HG03039 (cell line): ENCODE data around the gene STT3B.

Experiments used
- ATAC-seq: cut with Tn5 transposase; IDR thresholded peaks from one replicate; pipeline ENCODE4 v1.9.1; 2021; ENCODE audit warnings: mild to moderate bottlenecking, moderate library complexity; ENCODE audit not compliant: unreplicated experiment

STT3B gene

GRCh38 chr3:31636049-31636448, 103.3 kb downstream of the STT3B start:
- ATAC-seq, result no peak

DNA sequence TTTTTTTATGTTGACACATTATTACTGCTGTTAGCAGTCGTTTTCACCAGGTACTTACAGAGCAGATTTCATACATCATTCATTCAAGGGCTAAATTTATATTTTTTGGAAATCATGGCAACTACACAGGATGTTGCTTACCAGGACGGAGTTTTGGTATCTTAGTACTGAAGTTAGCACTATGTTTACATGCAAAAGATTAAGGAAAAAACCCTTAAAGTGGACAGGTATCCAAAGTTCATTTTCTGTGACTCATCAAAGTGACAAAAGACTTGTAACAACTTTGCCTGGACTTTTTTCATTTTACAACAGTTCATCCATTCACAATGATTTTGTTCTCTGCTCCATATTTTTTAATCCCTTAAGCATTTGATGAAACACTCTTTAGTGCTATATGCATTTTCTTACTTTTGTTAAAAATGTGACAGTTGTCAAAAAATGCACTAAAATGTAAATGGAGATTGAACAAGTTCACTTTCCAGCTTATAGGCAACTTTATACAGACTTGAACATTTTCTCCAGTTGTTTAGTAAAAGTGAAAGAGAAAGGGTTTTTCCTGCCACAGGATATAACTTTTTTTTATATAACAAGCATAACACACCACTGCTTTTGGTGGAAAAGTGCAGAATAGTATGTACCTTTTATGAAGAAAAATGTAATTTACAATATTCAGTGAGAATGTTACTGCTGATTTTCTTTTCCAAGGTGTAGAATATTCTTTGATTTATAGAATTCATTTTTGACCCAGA, 104.1 kb downstream of the STT3B start:
- no peak for ATAC-seq

DNA sequence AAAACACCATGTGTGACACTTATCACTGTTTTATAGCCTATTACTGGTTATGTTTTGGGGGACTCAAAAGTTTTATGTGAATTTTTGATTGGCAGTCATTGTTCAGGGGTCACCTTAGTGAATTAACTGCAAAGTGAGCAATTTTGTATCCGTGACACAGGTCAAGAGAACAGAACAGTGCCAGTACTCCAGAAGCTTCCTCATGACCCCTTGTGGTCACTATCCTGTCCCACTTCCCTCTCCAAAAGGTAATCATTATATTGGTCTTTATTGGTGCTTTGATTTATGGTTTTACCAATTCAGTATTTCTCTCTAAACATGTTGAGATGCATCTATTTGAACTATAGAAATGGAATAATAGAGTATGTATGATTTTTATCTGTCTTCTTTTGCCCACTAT, 107.1 kb downstream of the STT3B start:
- ATAC-seq, result no peak

GRCh38 chr3:31645256-31645655, 112.5 kb downstream of the STT3B start:
- ATAC-seq, result no peak

GRCh38 chr3:31648286-31648968, 115.7 kb downstream of the STT3B start:
- no peak for ATAC-seq

DNA sequence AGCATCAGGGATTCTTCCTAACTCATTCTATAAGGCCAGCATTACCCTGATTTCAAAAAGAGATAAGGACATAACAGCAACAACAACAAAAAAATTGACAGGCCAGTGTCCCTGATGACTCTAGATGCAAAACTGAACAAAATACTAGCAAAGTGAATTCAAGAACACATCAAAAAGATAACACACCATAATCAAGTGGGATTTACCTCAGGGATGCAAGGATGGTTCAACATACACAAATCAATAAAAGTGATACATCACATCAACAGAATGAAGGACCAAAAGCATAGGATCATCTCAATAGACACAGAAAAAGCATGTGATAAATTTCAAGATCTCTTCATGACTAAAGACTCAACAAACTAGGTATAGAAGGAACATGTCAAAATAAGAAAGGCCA, 119.6 kb downstream of the STT3B start:
- ATAC-seq, result no peak

- ATAC-seq, result no peak
These were observed 120.7 kb downstream of the STT3B start for GRCh38 chr3:31653464-31653863.

- ATAC-seq, result no peak
These were observed 122.3 kb downstream of the STT3B start for GRCh38 chr3:31654998-31655397.

GRCh38 chr3:31659246-31659645, 126.5 kb downstream of the STT3B start:
- no peak for ATAC-seq

DNA sequence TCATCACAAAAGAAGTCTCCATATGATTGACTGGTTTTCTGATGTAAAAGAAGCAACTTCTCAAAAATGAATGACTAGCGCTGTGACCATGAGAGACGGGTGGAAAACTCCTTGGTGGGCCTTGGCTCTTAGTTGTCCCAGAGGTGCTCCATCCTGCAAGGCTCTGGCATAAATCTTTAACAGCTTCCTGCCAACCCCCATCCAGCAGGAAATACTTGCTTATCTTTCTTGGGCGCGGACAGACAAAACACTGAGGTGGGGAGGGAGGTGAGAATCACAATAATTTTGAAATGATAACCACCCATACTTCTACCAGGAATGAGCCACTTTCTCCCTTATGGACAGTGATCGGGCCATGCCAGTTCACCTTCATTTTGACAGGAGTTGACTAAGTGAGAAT, 128.6 kb downstream of the STT3B start:
- no peak for ATAC-seq

GRCh38 chr3:31661993-31662670, 129.4 kb downstream of the STT3B start:
- ATAC-seq, result no peak

DNA sequence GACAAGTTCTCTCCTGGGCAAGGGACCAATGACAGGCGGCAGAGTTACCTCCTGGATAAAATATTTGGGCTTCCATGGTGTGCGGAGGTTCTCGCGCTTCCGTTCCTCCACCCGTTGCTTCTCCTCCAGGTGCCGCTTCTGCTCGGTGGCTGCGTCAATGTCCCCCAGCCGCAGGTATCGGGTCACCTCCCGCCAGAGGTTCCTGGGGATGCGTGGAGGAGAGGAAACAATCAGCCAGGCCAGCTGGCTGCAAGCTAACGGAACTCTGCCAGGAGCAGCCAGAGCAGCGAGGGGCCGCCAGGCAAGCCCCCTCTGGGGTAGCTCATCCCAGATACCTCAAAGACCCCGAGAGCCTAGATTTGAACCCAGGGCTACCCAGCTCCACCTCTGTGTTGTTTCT, 131.3 kb downstream of the STT3B start:
- no peak for ATAC-seq

- ATAC-seq, result no peak
These were observed 134.9 kb downstream of the STT3B start for GRCh38 chr3:31667582-31667981.

DNA sequence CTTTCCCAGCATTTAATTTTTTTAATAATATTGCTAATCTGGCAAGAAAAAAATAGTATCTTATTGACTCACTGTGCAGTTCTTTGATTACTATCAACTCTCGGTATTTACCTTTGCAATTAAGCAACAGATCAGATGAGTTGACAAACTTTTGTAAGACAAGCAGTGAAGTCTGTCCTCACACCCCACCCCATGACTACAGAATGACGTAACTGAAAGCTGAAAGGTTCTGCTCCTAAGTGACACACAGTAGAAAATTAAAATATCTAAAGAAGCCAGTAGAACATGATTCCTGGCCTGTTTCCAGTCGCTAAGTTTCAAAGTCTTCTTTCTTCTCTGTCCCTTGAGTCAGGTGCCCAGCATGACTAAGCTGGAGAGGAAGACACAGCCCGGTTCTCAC, 135.5 kb downstream of the STT3B start:
- ATAC-seq, result no peak

- ATAC-seq, result no peak
These were observed 137.4 kb downstream of the STT3B start for GRCh38 chr3:31670136-31670535.

- ATAC-seq, result no peak
These were observed 138.0 kb downstream of the STT3B start for GRCh38 chr3:31670722-31671121.

DNA sequence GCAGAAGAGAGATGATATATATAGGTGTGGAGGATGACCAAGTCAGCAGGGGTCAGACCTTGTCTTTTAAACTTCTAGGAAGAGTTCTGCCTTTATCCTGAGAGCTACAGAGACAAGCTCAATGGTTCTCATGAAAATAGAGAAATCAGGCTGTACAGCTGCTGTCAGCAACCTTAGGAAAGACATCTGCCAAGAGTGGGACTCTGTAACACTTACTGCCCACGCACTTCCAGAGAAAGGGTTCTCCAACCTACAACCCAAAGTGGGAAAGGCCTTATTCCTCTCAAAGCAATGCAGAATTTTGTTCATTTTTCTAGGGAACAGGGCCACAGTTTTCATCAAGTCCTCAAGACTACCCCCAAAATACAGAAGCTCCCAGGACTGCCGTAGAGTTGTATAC, 138.7 kb downstream of the STT3B start:
- ATAC-seq, result no peak

DNA sequence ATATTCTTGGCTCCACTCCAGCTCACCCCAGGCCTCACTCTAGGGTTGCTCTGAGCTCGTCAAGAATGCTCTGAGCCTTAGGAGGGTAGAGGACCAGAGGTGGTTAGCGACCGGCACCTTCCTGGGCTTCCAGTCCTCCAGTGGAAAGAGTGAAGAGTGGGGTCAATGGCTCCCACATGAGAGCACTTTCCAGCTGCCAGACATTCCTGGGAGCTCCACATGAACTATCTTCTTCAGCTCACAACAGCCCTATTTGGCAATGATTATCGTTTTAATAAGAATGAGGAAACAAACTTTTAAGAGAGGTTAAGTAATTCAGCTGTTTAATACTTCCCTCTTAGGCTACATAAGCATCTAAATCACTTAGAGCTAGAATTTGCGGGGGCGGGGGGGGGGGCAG, 139.3 kb downstream of the STT3B start:
- no peak for ATAC-seq

- ATAC-seq, result no peak
These were observed 141.2 kb downstream of the STT3B start for GRCh38 chr3:31673950-31674349.

DNA sequence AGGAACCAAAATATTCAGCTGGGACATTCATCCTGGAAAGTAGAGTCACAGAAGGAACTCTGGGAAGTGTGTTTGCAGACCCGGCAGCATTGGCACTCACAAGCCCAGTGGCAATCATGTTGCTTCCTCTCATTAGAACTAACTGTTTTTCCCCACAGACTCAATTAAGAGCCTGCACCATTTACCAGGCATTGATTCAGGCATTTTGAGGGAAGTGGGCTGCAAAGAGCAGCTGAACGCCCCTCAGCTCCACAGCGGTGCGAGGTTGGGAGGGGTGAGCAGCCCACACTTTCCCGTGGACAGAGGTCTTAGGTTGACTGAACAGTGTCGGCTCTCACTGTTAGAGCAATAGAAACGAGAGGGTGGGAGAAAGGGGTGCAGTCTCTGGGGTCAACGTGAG, 143.8 kb downstream of the STT3B start:
- ATAC-seq, result no peak

DNA sequence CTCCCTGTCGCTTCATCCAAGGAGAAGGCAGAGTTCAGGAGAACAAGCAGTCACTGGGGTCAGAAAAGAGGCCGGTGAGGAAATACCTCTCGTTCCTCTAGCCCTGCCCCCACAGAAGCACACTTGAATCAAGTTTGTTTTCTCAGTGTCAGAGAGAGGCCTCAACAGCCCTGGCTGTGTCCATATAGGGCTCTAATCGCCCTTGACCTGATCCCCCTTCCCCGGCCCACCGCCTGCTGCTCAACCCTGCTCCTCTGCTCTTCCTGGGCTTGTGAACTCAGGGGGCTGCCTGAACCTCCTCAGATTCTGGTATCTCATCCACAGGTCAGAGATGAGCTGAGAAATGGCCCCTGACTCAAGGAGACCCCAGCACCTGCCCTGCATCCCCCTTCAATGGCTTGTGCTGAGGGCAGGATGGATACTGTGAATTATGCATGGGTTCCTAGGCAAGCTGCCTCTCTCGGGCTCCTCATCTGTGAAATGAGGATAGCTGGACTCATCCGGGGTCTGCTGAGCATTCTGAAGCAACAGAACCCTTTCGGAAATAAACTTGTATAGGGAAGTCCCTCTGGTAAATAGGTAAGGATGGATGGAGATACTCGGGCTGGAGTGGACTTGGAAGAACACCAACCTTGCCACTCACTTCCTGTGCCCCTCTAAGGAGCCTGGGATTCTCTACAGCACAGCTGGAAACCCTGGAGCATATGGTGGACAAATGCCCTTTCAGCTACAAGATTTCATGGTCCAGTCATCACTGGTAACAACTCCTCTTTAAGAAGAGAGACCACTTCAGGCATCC, 147.5 kb downstream of the STT3B start:
- ATAC-seq, result no peak
